Astrocyte of the cerebellum (primary cell): ENCODE data around the gene DACT2.

ENCODE experiments used
- DNase-seq: peaks from one replicate; pipeline ENCODE4 v3.0.0-alpha.2; 2011; ENCODE audit warnings: low read depth
- H3K4me3 ChIP-seq: 2 replicates; pipeline ENCODE4 v1.5.1; 2011; ENCODE audit warnings: mild to moderate bottlenecking, low read depth, low read length, moderate library complexity
- in situ Hi-C: cut with HindIII; loops from 2 replicates; pipeline ENCODE4 v1.10.0; 2017; ENCODE audit warnings: low sequenced_read_pairs
- TF ChIP-seq, protein P1 (sequence below): IDR thresholded peaks from 2 replicates; pipeline ENCODE4 v1.5.1; 2012; ENCODE audit warnings: low read length, low read depth, moderate library complexity, mild to moderate bottlenecking; ENCODE audit errors: missing control alignments

DACT2 gene

DNA sequence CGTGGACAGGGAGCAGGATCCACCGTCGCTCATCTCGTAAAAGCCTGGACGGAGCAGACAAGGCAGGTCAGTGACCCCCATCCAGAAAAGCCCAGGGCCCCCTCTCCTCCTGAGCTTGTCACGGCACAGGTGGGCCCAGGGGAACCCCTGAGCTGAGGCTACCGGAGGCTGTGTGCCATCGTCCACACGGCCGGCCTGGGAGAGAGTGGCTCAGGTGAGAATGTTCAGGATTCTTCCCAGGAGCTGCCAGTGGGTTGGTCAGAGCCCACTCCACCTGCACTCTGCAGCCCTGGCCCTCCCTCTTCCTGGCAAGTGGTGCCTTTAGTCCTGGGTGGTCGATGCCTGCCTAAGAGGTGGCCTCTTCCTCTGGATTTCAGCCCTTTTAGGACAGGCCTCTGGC lies 9.2 kb downstream of the DACT2 start:
- in situ Hi-C loops: no loop called here
- TF ChIP-seq, protein P1, sequence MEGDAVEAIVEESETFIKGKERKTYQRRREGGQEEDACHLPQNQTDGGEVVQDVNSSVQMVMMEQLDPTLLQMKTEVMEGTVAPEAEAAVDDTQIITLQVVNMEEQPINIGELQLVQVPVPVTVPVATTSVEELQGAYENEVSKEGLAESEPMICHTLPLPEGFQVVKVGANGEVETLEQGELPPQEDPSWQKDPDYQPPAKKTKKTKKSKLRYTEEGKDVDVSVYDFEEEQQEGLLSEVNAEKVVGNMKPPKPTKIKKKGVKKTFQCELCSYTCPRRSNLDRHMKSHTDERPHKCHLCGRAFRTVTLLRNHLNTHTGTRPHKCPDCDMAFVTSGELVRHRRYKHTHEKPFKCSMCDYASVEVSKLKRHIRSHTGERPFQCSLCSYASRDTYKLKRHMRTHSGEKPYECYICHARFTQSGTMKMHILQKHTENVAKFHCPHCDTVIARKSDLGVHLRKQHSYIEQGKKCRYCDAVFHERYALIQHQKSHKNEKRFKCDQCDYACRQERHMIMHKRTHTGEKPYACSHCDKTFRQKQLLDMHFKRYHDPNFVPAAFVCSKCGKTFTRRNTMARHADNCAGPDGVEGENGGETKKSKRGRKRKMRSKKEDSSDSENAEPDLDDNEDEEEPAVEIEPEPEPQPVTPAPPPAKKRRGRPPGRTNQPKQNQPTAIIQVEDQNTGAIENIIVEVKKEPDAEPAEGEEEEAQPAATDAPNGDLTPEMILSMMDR: no peak
- DNase-seq: no peak
- H3K4me3 ChIP-seq: no peak overlapping the region

- in situ Hi-C loops: no loop called here
- no peak overlapping the region for H3K4me3 ChIP-seq
- no peak for DNase-seq
- TF ChIP-seq, protein P1: no peak
Measured at GRCh38 chr6:168309997-168310396, 9.6 kb downstream of the DACT2 start.

DNA sequence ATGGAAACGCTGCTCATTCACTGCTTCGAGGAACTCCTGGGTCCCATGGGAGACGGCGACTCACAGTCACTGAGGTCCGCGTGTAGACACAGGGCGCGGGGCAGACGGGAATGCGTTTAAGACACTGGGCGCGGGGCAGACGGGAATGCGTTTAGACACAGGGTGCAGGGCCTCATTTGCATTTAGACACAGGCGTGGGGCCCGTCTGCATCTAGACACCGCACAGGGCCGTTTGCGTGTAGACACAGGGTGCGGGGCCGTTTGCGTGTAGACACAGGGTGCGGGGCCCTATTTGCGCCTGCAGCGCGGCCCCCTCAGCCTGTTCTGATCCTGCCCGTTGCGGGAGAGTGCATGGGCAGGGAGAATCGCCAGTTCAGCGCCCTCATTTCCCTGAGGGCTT lies 10.4 kb downstream of the DACT2 start:
- TF ChIP-seq, protein P1: no peak
- in situ Hi-C loops: no loop called here
- no peak for DNase-seq
- no peak overlapping the region for H3K4me3 ChIP-seq

DNA sequence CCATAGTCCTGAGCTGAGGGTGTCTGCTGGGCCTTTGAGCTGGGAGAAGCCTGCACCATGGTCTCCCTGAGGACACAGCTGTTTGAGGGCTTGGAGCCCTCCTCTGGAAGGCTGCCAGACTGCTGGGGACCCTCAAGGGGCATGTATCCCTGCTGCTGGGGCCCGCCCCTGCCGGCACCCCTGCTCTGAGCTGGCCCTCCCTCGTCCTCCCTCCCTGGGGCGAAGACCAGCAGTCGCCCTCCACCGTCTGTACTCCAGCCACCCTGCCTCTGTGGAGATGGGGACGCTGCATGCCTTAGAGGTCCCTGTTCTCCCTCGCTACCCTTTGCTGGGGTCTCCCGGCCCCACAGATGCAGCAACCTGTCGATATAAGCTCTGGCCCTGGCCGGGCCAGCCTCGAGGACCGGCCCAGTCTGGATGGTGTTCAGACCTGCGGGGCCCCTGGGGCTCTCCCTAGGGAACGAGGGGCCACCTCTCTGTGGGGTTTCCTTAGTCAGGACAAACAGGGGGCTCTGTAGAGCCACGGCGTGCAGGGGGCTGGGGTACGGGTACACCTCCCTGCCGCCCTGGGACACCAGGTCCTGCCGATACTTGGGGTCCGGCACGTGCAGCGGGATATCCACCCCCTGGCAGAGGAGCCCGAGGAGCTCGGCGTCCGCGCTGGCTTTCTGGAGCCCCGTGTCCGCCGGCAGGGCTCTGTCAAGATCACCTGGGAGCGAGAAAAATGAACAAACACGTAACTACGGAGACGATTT lies 11.0 kb downstream of the DACT2 start:
- TF ChIP-seq, protein P1: no peak
- in situ Hi-C loops: no loop called here
- DNase-seq: no peak
- no peak overlapping the region for H3K4me3 ChIP-seq

DNA sequence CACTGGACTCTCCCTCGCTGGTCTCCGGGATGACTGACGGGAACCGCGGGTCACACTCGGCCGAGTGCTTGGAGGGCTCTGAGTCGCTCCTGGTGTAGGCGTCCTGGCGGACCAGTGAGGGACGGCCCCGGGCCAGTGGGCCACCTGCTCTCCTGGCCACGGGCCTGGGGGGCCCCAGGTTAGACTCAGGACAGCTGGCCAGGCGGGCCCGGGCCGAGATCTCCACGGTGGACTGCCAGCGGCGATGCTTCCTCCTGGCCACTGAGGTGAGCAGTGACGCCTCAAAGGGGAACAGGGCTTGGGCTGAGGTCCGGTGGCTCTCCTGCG lies 11.9 kb downstream of the DACT2 start:
- no peak overlapping the region for H3K4me3 ChIP-seq
- in situ Hi-C loops: no loop called here
- DNase-seq: no peak
- TF ChIP-seq, protein P1: no peak

DNA sequence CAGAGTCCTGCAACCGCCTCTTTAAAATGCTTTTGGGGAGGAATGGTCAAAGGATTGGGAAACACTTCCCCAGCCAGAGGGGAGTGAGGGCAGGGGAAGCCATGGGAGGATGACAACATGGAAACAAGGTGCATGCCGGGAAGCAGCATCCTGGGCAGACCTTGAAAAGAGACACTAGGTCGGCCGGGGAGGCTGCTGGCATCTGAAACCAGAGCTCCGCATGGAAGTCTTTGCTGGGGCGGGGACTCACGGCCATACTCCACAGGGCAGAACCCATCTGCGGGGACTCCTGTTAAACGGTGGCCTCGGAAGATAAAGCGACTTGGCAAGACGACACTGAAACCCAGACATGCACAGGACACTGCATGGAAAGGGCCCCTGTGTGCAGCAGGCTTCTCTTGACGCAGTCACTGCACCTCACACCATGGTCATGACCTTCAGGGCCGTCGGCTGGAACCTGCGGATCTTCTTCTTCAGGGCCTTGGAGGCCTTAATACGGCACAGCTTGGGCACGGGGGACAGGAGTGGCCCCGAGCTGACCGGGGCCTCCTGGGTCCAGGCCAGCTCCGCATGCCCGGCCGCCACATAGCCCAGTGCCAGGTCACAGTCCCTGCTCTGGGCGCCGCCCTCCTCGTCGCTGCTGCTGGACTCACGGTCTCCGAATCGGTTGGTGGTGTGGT lies 12.4 kb downstream of the DACT2 start:
- in situ Hi-C loops: no loop called here
- no peak for DNase-seq
- H3K4me3 ChIP-seq: no peak overlapping the region
- TF ChIP-seq, protein P1: no peak
